Measurements from ENCODE around the gene CD96. TPM values are rescaled to one million over a fixed set of nuclear protein-coding genes. Genes with fewer than 3 reads are reported as not detected.

CD96 gene
- total RNA-seq, 1 experiment from 2014 or later: not detected

DNA sequence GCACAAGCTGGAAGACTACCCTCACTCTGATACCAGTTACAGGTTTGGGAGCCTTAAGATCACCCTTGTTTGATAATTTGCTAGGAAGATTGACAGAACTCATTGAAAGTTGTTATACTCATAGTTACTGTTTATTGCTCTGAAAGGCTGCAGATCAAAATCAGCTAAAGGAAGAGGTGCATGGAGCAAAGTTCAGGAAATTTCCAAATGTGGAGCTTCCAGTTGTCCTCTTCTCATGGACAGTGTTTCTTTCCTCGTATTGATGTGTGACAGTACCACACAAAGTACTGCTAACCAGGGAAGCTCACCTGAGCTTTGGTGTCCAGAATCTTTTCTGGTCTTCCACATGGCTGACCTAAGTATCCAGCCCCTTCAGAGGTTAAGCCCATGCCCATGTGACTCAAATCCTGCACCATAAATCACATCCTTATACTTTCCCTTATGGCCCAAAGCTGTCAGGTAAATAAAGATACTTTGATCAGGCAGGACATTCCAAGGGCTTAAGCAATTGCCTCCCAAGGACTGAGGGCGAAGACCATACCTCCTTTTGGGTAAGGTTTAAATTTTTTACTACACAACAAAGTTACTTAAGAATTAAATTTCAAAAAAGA, 146.3 kb downstream of the CD96 start:
- H3K14ac ChIP-seq (ENCODE audit: insufficient read depth, low read length): no peak overlapping the region
- no peak overlapping the region for H3K56ac ChIP-seq (ENCODE audit: insufficient read length, low read depth, low read length)
- H2BK12ac ChIP-seq (ENCODE audit: insufficient read length, low read depth, low read length): no peak overlapping the region
- H2BK20ac ChIP-seq (ENCODE audit: low read depth, low read length, poor library complexity, severe bottlenecking): no peak overlapping the region
- H3K9me3 ChIP-seq (ENCODE audit: control insufficient read depth, low read depth, low read length): no peaks in the 10 kb centered on the region
- no peaks in the 10 kb centered on the region for H3K36me3 Mint-ChIP-seq (ENCODE audit: insufficient read depth in 1 of 3, low read depth in 3 of 3)
- no peak overlapping the region for H2AFZ ChIP-seq (ENCODE audit: low read length)
- H3K4ac ChIP-seq (ENCODE audit: low read depth, low read length): no peak overlapping the region
- H4K5ac ChIP-seq (ENCODE audit: insufficient read length, low read depth, low read length): no peak overlapping the region
- no peaks in the 10 kb centered on the region; the same call in 1 of the 2 replicates for H3K27me3 Mint-ChIP-seq (ENCODE audit: low read depth)
- H2BK120ac ChIP-seq (ENCODE audit: low read depth, low read length, poor library complexity, severe bottlenecking): no peak overlapping the region
- no peak overlapping the region for H2BK5ac ChIP-seq (ENCODE audit: insufficient read length, low read length)
- H4K91ac ChIP-seq (ENCODE audit: insufficient read length, low read depth, low read length): no peak overlapping the region
- no peaks in the 10 kb centered on the region for H3K79me1 ChIP-seq (ENCODE audit: insufficient read depth, low read depth, low read length, poor library complexity, severe bottlenecking)
- DNase-seq: no peak
- H3K4me3 Mint-ChIP-seq: no peak overlapping the region
- H3K4me2 ChIP-seq (ENCODE audit: insufficient read depth, insufficient read length, low read length): no peak overlapping the region
- H3K27ac ChIP-seq (ENCODE audit: insufficient read length, low read depth, low read length): no peak overlapping the region
- no peaks in the 10 kb centered on the region for H3K23me2 ChIP-seq (ENCODE audit: insufficient read length, low read depth, low read length, poor library complexity, severe bottlenecking)
- H2BK15ac ChIP-seq (ENCODE audit: low read depth, low read length): no peak overlapping the region
- no peak overlapping the region for H3K9ac ChIP-seq (ENCODE audit: extremely low read depth, insufficient read length, low read length)
- H3K4me1 ChIP-seq (ENCODE audit: insufficient read depth, low read length): no peaks in the 10 kb centered on the region
- no peaks in the 10 kb centered on the region for H3K9me3 Mint-ChIP-seq
- H2AK5ac ChIP-seq (ENCODE audit: insufficient read length, low read length): no peak overlapping the region
- no CpG with 5 or more reads among the region's 2 CpGs for WGBS (ENCODE audit: extremely low coverage, insufficient read length, low lambda C conversion rate)
- no peaks in the 10 kb centered on the region for H3K27me3 ChIP-seq (ENCODE audit: insufficient read depth, low read length)
- no peaks in the 10 kb centered on the region for H4K20me1 ChIP-seq (ENCODE audit: control insufficient read depth, insufficient read depth, insufficient read length)
- H3T11ph ChIP-seq (ENCODE audit: low read length): no peak overlapping the region
- TF ChIP-seq CTCF (conservative IDR thresholded peaks at IDR 0.05): no peak
- H3K79me2 ChIP-seq (ENCODE audit: insufficient read depth, low read length): no peaks in the 10 kb centered on the region
- H3K23ac ChIP-seq (ENCODE audit: insufficient read length, low read depth, low read length): no peak overlapping the region
- no peak overlapping the region for H3K18ac ChIP-seq (ENCODE audit: insufficient read length, low read depth, low read length)
- no peak overlapping the region for H3K27ac Mint-ChIP-seq
- H4K8ac ChIP-seq (replicated peaks; ENCODE audit: insufficient read length, low read depth, low read length): no peak overlapping the region
- H3K4me1 Mint-ChIP-seq: peaks cover 11 to 12% of the 10 kb centered on the region in 2 experiments
